B cell (primary cell): ENCODE data around the gene MAP3K4. TPM values are rescaled to one million over a fixed set of nuclear protein-coding genes. Genes with fewer than 3 reads are reported as not detected.

Experiments
- ATAC-seq: fragments of 200-7000 bp; cut with Tn5 transposase; one replicate; pipeline ENCODE4 v1.10.0; 2021; ENCODE audit warnings: low read depth, mild to moderate bottlenecking, moderate number of reproducible peaks, moderate library complexity
- CTCF ChIA-PET: fragments of 350-600 bp; sonication (Branson Sonifier 250); formaldehyde crosslinking; loops from one replicate; lab custom pipeline; 2021; ENCODE audit warnings: antibody characterized with exemption, inconsistent platforms; lab: Charles Lee
- POLR2A ChIA-PET: fragments of 350-600 bp; sonication (Branson Sonifier 250); formaldehyde crosslinking; loops from one replicate; lab custom pipeline; 2021; ENCODE audit warnings: antibody characterized with exemption; lab: Charles Lee
- DNase-seq: peaks from one replicate; pipeline ENCODE4 v3.0.0; 2013
- H2AFZ ChIP-seq: 2 replicates; pipeline ENCODE4 v1.6.1; 2012; ENCODE audit warnings: mild to moderate bottlenecking, low read depth, low read length; ENCODE audit not compliant: insufficient read depth, poor library complexity, severe bottlenecking
- H3K27ac ChIP-seq, 2 donors: 1 replicate in 1 of 2; 2 replicates in 1 of 2; pipeline ENCODE4 v1.5.1; 2012 to 2013; ENCODE audit warnings: low read length in 2 of 2, mild to moderate bottlenecking in 2 of 2, moderate library complexity in 1 of 2
- H3K27me3 ChIP-seq, 4 experiments: fragments of 200-600 bp in 1 of 4; sonication (generic) in 1 of 4; replicated peaks in 1 of 4; 1 replicate in 2 of 4; 2 replicates in 2 of 4; pipeline versions ENCODE4 v1.6.1 to v1.7.0; 2013 to 2016; ENCODE audit warnings: low read length in 3 of 4, mild to moderate bottlenecking in 2 of 4, mixed read lengths in 1 of 4, moderate library complexity in 1 of 4; ENCODE audit not compliant: insufficient read depth in 4 of 4, control insufficient read depth in 3 of 4; ENCODE audit errors: control extremely low read depth in 1 of 4
- H3K36me3 ChIP-seq, 2 experiments: replicated peaks in 1 of 2; 1 replicate in 1 of 2; 2 replicates in 1 of 2; pipeline versions ENCODE4 v1.6.1 to v1.7.1; 2013; ENCODE audit warnings: low read length in 1 of 2; ENCODE audit not compliant: insufficient read depth in 2 of 2, control insufficient read depth in 1 of 2; ENCODE audit errors: control extremely low read depth in 1 of 2, extremely low read depth in 1 of 2
- H3K4me1 ChIP-seq, 2 donors: fragments of 200-600 bp in 1 of 2; sonication (generic) in 1 of 2; 1 replicate in 1 of 2; 2 replicates in 1 of 2; pipeline versions ENCODE4 v1.5.1 to v1.6.1; 2013 to 2017; ENCODE audit warnings: low read length in 2 of 2; ENCODE audit not compliant: control insufficient read depth in 2 of 2, insufficient read depth in 2 of 2
- H3K4me2 ChIP-seq: replicated peaks from 2 replicates; pipeline ENCODE3; 2012; ENCODE audit warnings: mild to moderate bottlenecking, low read depth, low read length; ENCODE audit not compliant: poor library complexity, severe bottlenecking
- H3K4me3 ChIP-seq, 5 experiments: fragments of 200-600 bp in 1 of 5; sonication (generic) in 1 of 5; 1 replicate in 3 of 5; 2 replicates in 2 of 5; pipeline versions ENCODE4 v1.5.1 to v1.7.0; 2011 to 2016; ENCODE audit warnings: low read length in 4 of 5, mild to moderate bottlenecking in 4 of 5, low read depth in 2 of 5, control low read depth in 1 of 5, moderate library complexity in 1 of 5; ENCODE audit not compliant: insufficient read depth in 1 of 5; ENCODE audit errors: control extremely low read depth in 1 of 5, extremely low read depth in 1 of 5
- H3K79me2 ChIP-seq: fragments of 200-600 bp; sonication (generic); one replicate; pipeline ENCODE4 v1.6.0; 2016; ENCODE audit warnings: low read length; ENCODE audit not compliant: control insufficient read depth, insufficient read depth
- H3K9ac ChIP-seq: fragments of 200-600 bp; sonication (generic); 2 replicates; pipeline ENCODE4 v1.6.1; 2017; ENCODE audit warnings: mild to moderate bottlenecking, low read length, moderate library complexity
- H3K9me3 ChIP-seq, 3 donors: one replicate each; pipeline versions ENCODE4 v1.6.1 to v1.7.1; 2013; ENCODE audit warnings: low read length in 2 of 3; ENCODE audit not compliant: control insufficient read depth in 2 of 3, insufficient read depth in 1 of 3; ENCODE audit errors: control extremely low read depth in 1 of 3
- H4K20me1 ChIP-seq: 2 replicates; pipeline ENCODE4 v1.6.0; 2012; ENCODE audit warnings: mild to moderate bottlenecking, low read length; ENCODE audit not compliant: insufficient read depth, control insufficient read depth, poor library complexity, severe bottlenecking
- H3K27ac Mint-ChIP-seq: one replicate; pipeline ENCODE4 v1.8.0; 2021; ENCODE audit warnings: mixed read lengths
- H3K27me3 Mint-ChIP-seq: one replicate; pipeline ENCODE4 v1.8.0; 2021; ENCODE audit warnings: mixed read lengths
- H3K4me1 Mint-ChIP-seq: one replicate; pipeline ENCODE4 v1.8.0; 2021; ENCODE audit warnings: mixed read lengths
- H3K4me3 Mint-ChIP-seq: one replicate; pipeline ENCODE4 v1.8.0; 2021; ENCODE audit warnings: mixed read lengths
- H3K9me3 Mint-ChIP-seq: one replicate; pipeline ENCODE4 v1.8.0; 2022; ENCODE audit warnings: mixed read lengths; ENCODE audit not compliant: insufficient read depth
- EZH2 ChIP-seq: IDR thresholded peaks from 2 replicates; pipeline ENCODE4 v1.6.1; 2012; ENCODE audit warnings: borderline replicate concordance, low read depth, mild to moderate bottlenecking, moderate library complexity, low read length; ENCODE audit not compliant: insufficient read depth, poor library complexity, severe bottlenecking
- WGBS: methylation state at CpG from one replicate; pipeline ENCODE4 v1.1.5; 2013; ENCODE audit warnings: missing lambda C conversion rate; ENCODE audit not compliant: insufficient coverage; 5-methylcytosine and 5-hydroxymethylcytosine counted together
- intact Hi-C: fragments of 100-400 bp; cut with micrococcal nuclease; formaldehyde crosslinking; loops from one replicate; pipeline ENCODE4 v1.10.0; 2022
- polyA plus RNA-seq: library from polyadenylated mRNA; depleted of rRNA; stranded (reverse); fragments of >200 nt; gene quantifications from 2 replicates; pipeline ENCODE4 v1.2.3, GENCODE V29; 2012
- total RNA-seq, 2 donors: library from RNA; stranded (reverse); fragments of 120-200 nt in 1 of 2; gene quantifications; 1 replicate in 1 of 2; 2 replicates in 1 of 2; pipeline versions ENCODE4 v1.2.3 to v1.2.4, GENCODE V29; 2013 to 2022
- TF ChIP-seq, protein P1 (sequence below): fragments of 200-600 bp; IDR thresholded peaks from one replicate; pipeline ENCODE4 v1.8.0; 2022; ENCODE audit warnings: antibody characterized with exemption, mild to moderate bottlenecking

The MAP3K4 gene
- total and polyA plus RNA-seq, 2 donors (not counting 1 experiment from before 2014, with no cell fraction given) = 24.4 to 105 TPM

- Histone ChIP-seq H2AFZ (no peak overlapping the region), H3K9ac (no peak overlapping the region), H4K20me1 (peaks cover 25% of the 10 kb centered on the region), H3K4me3 (no peak overlapping the region), H3K9me3 (no peaks in the 10 kb centered on the region), H3K27ac (no peak overlapping the region), H3K36me3 (peaks cover 0 to 36% of the 10 kb centered on the region in 2 experiments), H3K79me2 (peaks cover 24% of the 10 kb centered on the region), H3K4me2 (no peak overlapping the region), H3K4me1 (peaks cover 6 to 9% of the 10 kb centered on the region in 2 donors), H3K27me3 (no peaks in the 10 kb centered on the region)
- intact Hi-C loops = no loop called here
- no peaks in the 10 kb centered on the region for H3K27me3 Mint-ChIP-seq
- TF ChIP-seq EZH2 = no peak
- TF ChIP-seq, protein P1, sequence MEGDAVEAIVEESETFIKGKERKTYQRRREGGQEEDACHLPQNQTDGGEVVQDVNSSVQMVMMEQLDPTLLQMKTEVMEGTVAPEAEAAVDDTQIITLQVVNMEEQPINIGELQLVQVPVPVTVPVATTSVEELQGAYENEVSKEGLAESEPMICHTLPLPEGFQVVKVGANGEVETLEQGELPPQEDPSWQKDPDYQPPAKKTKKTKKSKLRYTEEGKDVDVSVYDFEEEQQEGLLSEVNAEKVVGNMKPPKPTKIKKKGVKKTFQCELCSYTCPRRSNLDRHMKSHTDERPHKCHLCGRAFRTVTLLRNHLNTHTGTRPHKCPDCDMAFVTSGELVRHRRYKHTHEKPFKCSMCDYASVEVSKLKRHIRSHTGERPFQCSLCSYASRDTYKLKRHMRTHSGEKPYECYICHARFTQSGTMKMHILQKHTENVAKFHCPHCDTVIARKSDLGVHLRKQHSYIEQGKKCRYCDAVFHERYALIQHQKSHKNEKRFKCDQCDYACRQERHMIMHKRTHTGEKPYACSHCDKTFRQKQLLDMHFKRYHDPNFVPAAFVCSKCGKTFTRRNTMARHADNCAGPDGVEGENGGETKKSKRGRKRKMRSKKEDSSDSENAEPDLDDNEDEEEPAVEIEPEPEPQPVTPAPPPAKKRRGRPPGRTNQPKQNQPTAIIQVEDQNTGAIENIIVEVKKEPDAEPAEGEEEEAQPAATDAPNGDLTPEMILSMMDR = no peak
- no peaks in the 10 kb centered on the region for H3K9me3 Mint-ChIP-seq
- ChIA-PET POLR2A (no interaction called here), CTCF (no interaction called here)
- H3K4me3 Mint-ChIP-seq = peak overlapping the region; percentile 8
- 83% methylated on average over 1 of the region's 3 CpGs for WGBS
- no peak overlapping the region for H3K27ac Mint-ChIP-seq
- DNase-seq (no peak), ATAC-seq (no peak)
- peaks cover 22% of the 10 kb centered on the region for H3K4me1 Mint-ChIP-seq
Observed at GRCh38 chr6:161035182-161035980, 43.8 kb downstream of the MAP3K4 start.

- H3K4me2 ChIP-seq = no peak overlapping the region
- DNase-seq (no peak), ATAC-seq (no peak)
- ChIA-PET CTCF (no interaction called here), POLR2A (no interaction called here)
- H4K20me1 ChIP-seq = peaks cover 23% of the 10 kb centered on the region
- WGBS = no CpG with 5 or more reads among the region's 3 CpGs
- no peak overlapping the region for H3K27ac Mint-ChIP-seq
- H3K36me3 ChIP-seq = peaks cover 0 to 41% of the 10 kb centered on the region in 2 experiments
- no peak overlapping the region for H3K4me3 ChIP-seq
- H3K4me1 Mint-ChIP-seq = peaks cover 20% of the 10 kb centered on the region
- no peaks in the 10 kb centered on the region for H3K9me3 Mint-ChIP-seq
- H3K9me3 ChIP-seq = no peaks in the 10 kb centered on the region
- no peak overlapping the region for H2AFZ ChIP-seq
- intact Hi-C loops = no loop called here
- H3K27ac ChIP-seq = no peak overlapping the region
- no peak overlapping the region for H3K9ac ChIP-seq
- H3K27me3 Mint-ChIP-seq = no peaks in the 10 kb centered on the region
- H3K79me2 ChIP-seq = peaks cover 26% of the 10 kb centered on the region
- H3K4me1 ChIP-seq = peaks cover 6 to 9% of the 10 kb centered on the region in 2 donors
- TF ChIP-seq EZH2 = no peak
- TF ChIP-seq, protein P1 = no peak
- H3K4me3 Mint-ChIP-seq = no peak overlapping the region
- no peaks in the 10 kb centered on the region for H3K27me3 ChIP-seq
Observed at GRCh38 chr6:161035981-161036263, 44.4 kb downstream of the MAP3K4 start.
